HEK293 (cell line): Measurements from ENCODE around the gene SLC4A11.

Experiments used
- BCL11A ChIP-seq: fragments of 450-650 bp; formaldehyde crosslinking; IDR thresholded peaks from 2 replicates; pipeline ENCODE4 v1.5.1; 2016; ENCODE audit warnings: low read depth, missing biosample characterization, missing genetic modification characterization
- CTCF ChIP-seq: fragments of 450-650 bp; formaldehyde crosslinking; IDR thresholded peaks from 2 replicates; pipeline ENCODE4 v1.5.1; 2016; ENCODE audit warnings: missing biosample characterization, missing genetic modification characterization
- MZF1 ChIP-seq: fragments of 450-650 bp; formaldehyde crosslinking; IDR thresholded peaks from 2 replicates; pipeline ENCODE4 v1.5.1; 2017; ENCODE audit warnings: missing biosample characterization, missing genetic modification characterization, borderline replicate concordance
- WT1 ChIP-seq: fragments of 450-650 bp; formaldehyde crosslinking; IDR thresholded peaks from 2 replicates; pipeline ENCODE4 v1.5.1; 2016; ENCODE audit warnings: missing biosample characterization, missing genetic modification characterization
- ZBTB7A ChIP-seq: fragments of 450-650 bp; formaldehyde crosslinking; IDR thresholded peaks from 2 replicates; pipeline ENCODE4 v1.5.1; 2016; ENCODE audit warnings: low read depth, missing biosample characterization, missing genetic modification characterization
- ZBTB8A ChIP-seq: fragments of 450-650 bp; formaldehyde crosslinking; IDR thresholded peaks from 2 replicates; pipeline ENCODE4 v1.5.1; 2016; ENCODE audit warnings: missing biosample characterization, missing genetic modification characterization
- ZNF501 ChIP-seq: fragments of 450-650 bp; formaldehyde crosslinking; IDR thresholded peaks from 2 replicates; pipeline ENCODE4 v1.5.1; 2016; ENCODE audit warnings: missing biosample characterization, missing genetic modification characterization
- ZNF529 ChIP-seq: fragments of 450-650 bp; formaldehyde crosslinking; IDR thresholded peaks from 2 replicates; pipeline ENCODE4 v1.5.1; 2017; ENCODE audit warnings: missing genetic modification characterization, missing biosample characterization; ENCODE audit not compliant: insufficient replicate concordance
- ZNF585B ChIP-seq: fragments of 450-650 bp; formaldehyde crosslinking; IDR thresholded peaks from 2 replicates; pipeline ENCODE4 v1.5.1; 2016; ENCODE audit warnings: missing biosample characterization, missing genetic modification characterization
- ZNF639 ChIP-seq: fragments of 450-650 bp; formaldehyde crosslinking; IDR thresholded peaks from 2 replicates; pipeline ENCODE4 v1.5.1; 2016; ENCODE audit warnings: missing biosample characterization, missing genetic modification characterization
- ZNF677 ChIP-seq: fragments of 450-650 bp; IDR thresholded peaks from 2 replicates; pipeline ENCODE4 v1.5.0; 2018; ENCODE audit warnings: missing biosample characterization, mild to moderate bottlenecking, missing genetic modification characterization, moderate library complexity
- ZNF704 ChIP-seq: fragments of 450-650 bp; formaldehyde crosslinking; IDR thresholded peaks from 2 replicates; pipeline ENCODE4 v1.5.1; 2016; ENCODE audit warnings: missing biosample characterization, missing genetic modification characterization

GRCh38 chr20:3281437-3281836, 42.4 kb upstream of the SLC4A11 start:
- TF ChIP-seq ZNF639 (tag by site-specific recombination): no peak
- no peak for TF ChIP-seq ZNF501 (tag by site-specific recombination)
- no peak for TF ChIP-seq BCL11A
- no peak for TF ChIP-seq ZNF704
- no peak for TF ChIP-seq MZF1 (tag by site-specific recombination)
- TF ChIP-seq CTCF: no peak
- no peak for TF ChIP-seq ZNF529 (tag by site-specific recombination)
- TF ChIP-seq ZNF677 (tag by site-specific recombination): no peak
- TF ChIP-seq ZBTB8A: no peak
- no peak for TF ChIP-seq ZNF585B (tag by site-specific recombination)
- TF ChIP-seq ZBTB7A: no peak
- no peak for TF ChIP-seq WT1 (tag by site-specific recombination)
